ENCODE measurements around the gene FAM219A. TPM values are rescaled to one million over a fixed set of nuclear protein-coding genes. Genes with fewer than 3 reads are reported as not detected.
"Not testable (repeated sequence)": the region's sequence is repeated elsewhere in the genome, so short reads cannot be mapped to it uniquely, and the experiment has no call there.

Gene FAM219A
- total RNA-seq, 1 donor from 2014 or later = 5.9 TPM

GRCh38 chr9:34363619-34364351 lies 94.6 kb downstream of the FAM219A start:
- peak; percentile 38 for DNase-seq (ENCODE audit: low spot score)

GRCh38 chr9:34362614-34363214 lies 95.7 kb downstream of the FAM219A start:
- DNase-seq (ENCODE audit: low spot score) (peak; percentile 26), ATAC-seq (no peak)

More at GRCh38 chr9:34363619-34364351, 94.6 kb downstream of the FAM219A start:
- peak; percentile 36 for ATAC-seq

GRCh38 chr9:34352957-34353356 lies 105.4 kb downstream of the FAM219A start:
- ATAC-seq = not testable (repeated sequence)
- DNase-seq (ENCODE audit: low spot score) = peak; percentile 12

GRCh38 chr9:34352122-34352652 lies 106.2 kb downstream of the FAM219A start:
- DNase-seq (ENCODE audit: low spot score) (peak; percentile 75), ATAC-seq (peak; percentile 73)

- ATAC-seq (no peak), DNase-seq (ENCODE audit: low spot score) (no peak)
These were observed 109.0 kb downstream of the FAM219A start for GRCh38 chr9:34349324-34349723.

Other genes starting within 250 kb of the FAM219A start
- gene KIF24, start 129.3 kb downstream of the FAM219A start, total RNA-seq = 0.33 TPM
- 8.7 TPM for gene NUDT2, start 129.0 kb downstream of the FAM219A start, total RNA-seq
- gene MYORG, start 81.7 kb downstream of the FAM219A start, total RNA-seq = 76.2 TPM
- gene DNAI1, start 235 bp upstream of the FAM219A start, total RNA-seq = not detected
- gene ENHO, start 64.4 kb upstream of the FAM219A start, total RNA-seq = 3.9 TPM
- 13.0 TPM for gene CNTFR, start 131.2 kb upstream of the FAM219A start, total RNA-seq
- 25.5 TPM for gene RPP25L, start 153.5 kb upstream of the FAM219A start, total RNA-seq
- gene DCTN3, start 161.9 kb upstream of the FAM219A start, total RNA-seq = 31.4 TPM
- gene ARID3C, start 170.5 kb upstream of the FAM219A start, total RNA-seq = 8.8 TPM
- gene SIGMAR1, start 179.2 kb upstream of the FAM219A start, total RNA-seq = 139 TPM
- 123 TPM for gene GALT, start 188.1 kb upstream of the FAM219A start, total RNA-seq
- gene IL11RA, start 193.6 kb upstream of the FAM219A start, total RNA-seq = 26.5 TPM
- not detected for gene CCL27, start 204.1 kb upstream of the FAM219A start, total RNA-seq
- 0.63 TPM for gene CCL19, start 232.7 kb upstream of the FAM219A start, total RNA-seq